Choroid plexus epithelial cell (primary cell): ENCODE results near the gene ZNRF3.
"Not testable (repeated sequence)": the region's sequence is repeated elsewhere in the genome, so short reads cannot be mapped to it uniquely, and the experiment has no call there.

Experiments used
- DNase-seq: peaks from one replicate; pipeline ENCODE4 v3.0.0-alpha.2; 2010; ENCODE audit warnings: low read depth
- H3K4me3 ChIP-seq: 2 replicates; pipeline ENCODE4 v1.5.1; 2011; ENCODE audit warnings: low read depth, mild to moderate bottlenecking, control low read depth, low read length, moderate library complexity
- TF ChIP-seq, protein P1 (sequence below): conservative IDR thresholded peaks from 2 replicates; pipeline ENCODE4 v1.5.1; 2011; ENCODE audit warnings: low read depth, mild to moderate bottlenecking, control low read depth, inconsistent platforms, low read length, moderate library complexity

Gene ZNRF3

DNA sequence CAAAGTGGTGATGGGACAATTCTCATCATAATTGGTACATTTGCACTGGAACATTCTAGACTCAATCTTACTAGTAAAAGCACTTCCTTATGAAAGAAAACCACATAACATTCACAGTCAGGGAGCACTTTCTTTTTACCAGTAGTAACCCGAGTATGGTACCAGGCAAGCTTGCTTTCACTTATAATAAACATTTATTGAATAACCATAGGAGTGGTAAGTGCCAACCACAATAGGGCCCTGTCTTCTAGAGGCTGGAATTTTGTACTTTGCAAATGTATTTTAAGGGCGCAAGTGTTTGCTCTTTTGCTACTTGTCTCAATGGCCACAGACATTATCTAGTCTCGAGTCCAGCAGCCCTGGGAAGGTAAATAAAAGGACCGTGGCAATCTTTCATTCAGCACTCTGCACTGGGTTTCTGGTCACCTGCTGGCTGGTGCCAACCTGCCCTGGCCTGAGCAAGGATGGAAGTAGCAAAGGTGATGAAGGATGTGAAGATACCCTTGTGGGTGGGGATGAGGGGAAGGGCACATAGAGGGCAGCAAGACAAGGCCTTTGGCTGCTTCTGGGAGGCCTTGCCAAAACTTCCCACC is 154.1 kb downstream of the ZNRF3 start:
- no peak overlapping the region for H3K4me3 ChIP-seq
- TF ChIP-seq, protein P1, sequence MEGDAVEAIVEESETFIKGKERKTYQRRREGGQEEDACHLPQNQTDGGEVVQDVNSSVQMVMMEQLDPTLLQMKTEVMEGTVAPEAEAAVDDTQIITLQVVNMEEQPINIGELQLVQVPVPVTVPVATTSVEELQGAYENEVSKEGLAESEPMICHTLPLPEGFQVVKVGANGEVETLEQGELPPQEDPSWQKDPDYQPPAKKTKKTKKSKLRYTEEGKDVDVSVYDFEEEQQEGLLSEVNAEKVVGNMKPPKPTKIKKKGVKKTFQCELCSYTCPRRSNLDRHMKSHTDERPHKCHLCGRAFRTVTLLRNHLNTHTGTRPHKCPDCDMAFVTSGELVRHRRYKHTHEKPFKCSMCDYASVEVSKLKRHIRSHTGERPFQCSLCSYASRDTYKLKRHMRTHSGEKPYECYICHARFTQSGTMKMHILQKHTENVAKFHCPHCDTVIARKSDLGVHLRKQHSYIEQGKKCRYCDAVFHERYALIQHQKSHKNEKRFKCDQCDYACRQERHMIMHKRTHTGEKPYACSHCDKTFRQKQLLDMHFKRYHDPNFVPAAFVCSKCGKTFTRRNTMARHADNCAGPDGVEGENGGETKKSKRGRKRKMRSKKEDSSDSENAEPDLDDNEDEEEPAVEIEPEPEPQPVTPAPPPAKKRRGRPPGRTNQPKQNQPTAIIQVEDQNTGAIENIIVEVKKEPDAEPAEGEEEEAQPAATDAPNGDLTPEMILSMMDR: no peak
- DNase-seq: no peak

DNA sequence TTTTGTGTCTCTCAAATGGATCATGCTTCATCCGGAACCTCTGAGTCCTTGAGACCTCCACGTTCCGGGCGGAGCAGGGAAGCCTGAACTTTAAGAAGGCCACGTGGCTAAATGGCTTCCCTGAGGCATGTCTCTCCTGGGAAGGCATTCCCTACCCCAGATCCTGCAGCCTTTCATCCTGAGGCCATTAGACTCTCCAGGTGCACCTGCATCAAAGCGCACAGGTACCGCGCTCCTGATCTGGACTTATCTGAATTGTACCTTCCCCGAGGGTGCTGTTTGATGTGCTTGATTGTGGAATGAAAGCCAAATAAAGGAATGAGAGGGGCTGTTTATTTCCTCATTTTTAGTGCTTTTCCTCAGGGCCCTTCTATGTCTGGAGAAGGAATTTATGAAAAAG is 155.8 kb downstream of the ZNRF3 start:
- TF ChIP-seq, protein P1: no peak
- DNase-seq: no peak

GRCh38 chr22:29039684-29040083 is 156.3 kb downstream of the ZNRF3 start:
- DNase-seq, H3K4me3 ChIP-seq: not testable (repeated sequence)

More for the DNA sequence above, 155.8 kb downstream of the ZNRF3 start:
- H3K4me3 ChIP-seq: no peak overlapping the region

GRCh38 chr22:29040385-29041275 is 157.3 kb downstream of the ZNRF3 start:
- TF ChIP-seq, protein P1: peak; percentile 99
- H3K4me3 ChIP-seq: no peak overlapping the region

DNA sequence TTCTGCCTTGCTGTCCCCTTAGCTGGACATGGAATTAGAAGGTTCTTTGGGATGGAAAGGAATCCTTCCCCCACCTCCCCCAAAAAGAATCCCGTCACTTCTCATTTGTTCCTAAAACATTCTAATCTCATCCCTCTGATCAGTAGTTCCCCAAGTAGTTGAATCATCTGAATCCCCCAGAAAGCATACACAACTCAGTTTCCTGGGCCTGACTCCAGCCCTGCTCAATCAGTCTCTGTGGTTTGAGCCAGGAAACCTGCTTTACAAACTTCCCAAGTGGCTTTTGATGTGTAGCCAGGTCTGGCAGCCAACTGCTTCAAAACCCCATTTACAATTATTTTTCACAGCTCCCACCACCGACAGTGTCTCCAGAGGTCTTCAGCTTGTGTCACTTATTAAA is 158.0 kb downstream of the ZNRF3 start:
- DNase-seq: peak; percentile 65
- TF ChIP-seq, protein P1: no peak
- no peak overlapping the region for H3K4me3 ChIP-seq

More at GRCh38 chr22:29040385-29041275, 157.3 kb downstream of the ZNRF3 start:
- peak; percentile 95 for DNase-seq

GRCh38 chr22:29043906-29044575 is 160.7 kb downstream of the ZNRF3 start:
- TF ChIP-seq, protein P1: no peak
- peak; percentile 68 for DNase-seq

DNA sequence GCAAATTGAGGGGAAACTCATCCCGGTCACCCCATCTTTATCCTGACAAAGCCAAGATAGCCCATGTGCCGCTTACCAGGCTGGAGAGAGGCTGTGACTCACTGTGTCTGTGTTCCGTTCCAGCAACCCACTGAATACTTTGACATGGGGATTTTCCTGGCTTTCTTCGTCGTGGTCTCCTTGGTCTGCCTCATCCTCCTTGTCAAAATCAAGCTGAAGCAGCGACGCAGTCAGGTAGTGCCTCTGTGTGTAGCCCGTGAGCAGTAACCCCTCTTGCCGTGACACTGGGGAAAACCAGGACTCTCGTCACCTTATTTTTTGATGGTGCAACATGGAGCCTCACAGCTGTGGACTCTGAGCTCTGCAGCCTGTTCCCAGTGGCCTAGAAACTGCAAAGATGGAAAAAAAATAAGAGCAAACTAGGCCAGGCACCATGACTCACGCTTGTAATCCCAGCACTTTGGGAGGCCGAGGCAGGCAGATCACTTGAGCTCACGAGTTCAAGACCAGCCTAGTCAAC is 161.3 kb downstream of the ZNRF3 start:
- TF ChIP-seq, protein P1: no peak
- no peak overlapping the region for H3K4me3 ChIP-seq
- peak; percentile 81 for DNase-seq

More at GRCh38 chr22:29043906-29044575, 160.7 kb downstream of the ZNRF3 start:
- H3K4me3 ChIP-seq: no peak overlapping the region
